ENCODE data around the gene TNS1. TPM values are rescaled to one million over a fixed set of nuclear protein-coding genes. Genes with fewer than 3 reads are reported as not detected.

TNS1 gene
- total RNA-seq, 1 experiment from 2014 or later: 3.0 TPM

GRCh38 chr2:217843324-217843723 lies 159.5 kb downstream of the TNS1 start:
- no peaks in the 10 kb centered on the region for H3K4me1 ChIP-seq
- H3K27me3 ChIP-seq: no peaks in the 10 kb centered on the region
- no peak overlapping the region for H3K4me3 ChIP-seq
- DNase-seq: no peak
- H3K36me3 ChIP-seq: no peaks in the 10 kb centered on the region; the same call in 1 of the 2 replicates
- no peak overlapping the region for H3K27ac ChIP-seq
- peaks cover 11% of the 10 kb centered on the region for H3K9me3 ChIP-seq (replicated peaks)

GRCh38 chr2:217842017-217842416 lies 160.8 kb downstream of the TNS1 start:
- no peak overlapping the region for H3K27ac ChIP-seq
- H3K4me3 ChIP-seq: no peak overlapping the region
- peaks cover 11% of the 10 kb centered on the region for H3K9me3 ChIP-seq (replicated peaks)
- no peaks in the 10 kb centered on the region for H3K4me1 ChIP-seq
- no peaks in the 10 kb centered on the region for H3K27me3 ChIP-seq
- H3K36me3 ChIP-seq: no peaks in the 10 kb centered on the region; the same call in 1 of the 2 replicates
- no peak for DNase-seq

GRCh38 chr2:217840522-217840921 lies 162.3 kb downstream of the TNS1 start:
- Histone ChIP-seq H3K36me3 (no peaks in the 10 kb centered on the region; the same call in 1 of the 2 replicates), H3K4me1 (no peaks in the 10 kb centered on the region), H3K9me3 (replicated peaks) (peaks cover 7% of the 10 kb centered on the region), H3K4me3 (no peak overlapping the region), H3K27me3 (no peaks in the 10 kb centered on the region), H3K27ac (no peak overlapping the region)
- DNase-seq: no peak

GRCh38 chr2:217839750-217840107 lies 163.1 kb downstream of the TNS1 start:
- H3K27me3 ChIP-seq: no peaks in the 10 kb centered on the region
- no peaks in the 10 kb centered on the region for H3K4me1 ChIP-seq
- no peak overlapping the region for H3K27ac ChIP-seq
- H3K9me3 ChIP-seq (replicated peaks): peaks cover 2% of the 10 kb centered on the region
- no peaks in the 10 kb centered on the region for H3K36me3 ChIP-seq
- DNase-seq: no peak
- no peak overlapping the region for H3K4me3 ChIP-seq

- Histone ChIP-seq H3K27ac (no peak overlapping the region), H3K4me1 (no peaks in the 10 kb centered on the region)
These were observed 163.6 kb downstream of the TNS1 start for GRCh38 chr2:217839073-217839749.

GRCh38 chr2:217838409-217838831 lies 164.4 kb downstream of the TNS1 start:
- H3K27ac ChIP-seq: no peak overlapping the region
- H3K4me3 ChIP-seq: no peak overlapping the region
- H3K4me1 ChIP-seq: no peaks in the 10 kb centered on the region
- DNase-seq: no peak
- no peaks in the 10 kb centered on the region for H3K27me3 ChIP-seq
- no peaks in the 10 kb centered on the region for H3K9me3 ChIP-seq (replicated peaks)
- no peaks in the 10 kb centered on the region for H3K36me3 ChIP-seq

More at GRCh38 chr2:217839073-217839749, 163.6 kb downstream of the TNS1 start:
- Histone ChIP-seq H3K4me3 (no peak overlapping the region), H3K27me3 (no peaks in the 10 kb centered on the region), H3K36me3 (no peaks in the 10 kb centered on the region), H3K9me3 (replicated peaks) (no peaks in the 10 kb centered on the region)
- no peak for DNase-seq

GRCh38 chr2:217837530-217837929 lies 165.3 kb downstream of the TNS1 start:
- Histone ChIP-seq H3K4me3 (no peak overlapping the region), H3K36me3 (no peaks in the 10 kb centered on the region), H3K4me1 (no peaks in the 10 kb centered on the region)

GRCh38 chr2:217836901-217837491 lies 165.8 kb downstream of the TNS1 start:
- H3K27me3 ChIP-seq: no peaks in the 10 kb centered on the region
- no peak overlapping the region for H3K27ac ChIP-seq
- H3K9me3 ChIP-seq (replicated peaks): no peaks in the 10 kb centered on the region
- DNase-seq: no peak
- H3K36me3 ChIP-seq: no peaks in the 10 kb centered on the region
- no peak overlapping the region for H3K4me3 ChIP-seq
- H3K4me1 ChIP-seq: no peaks in the 10 kb centered on the region

More at GRCh38 chr2:217837530-217837929, 165.3 kb downstream of the TNS1 start:
- H3K27me3 ChIP-seq: no peaks in the 10 kb centered on the region
- H3K27ac ChIP-seq: no peak overlapping the region
- no peaks in the 10 kb centered on the region for H3K9me3 ChIP-seq (replicated peaks)
- no peak for DNase-seq

GRCh38 chr2:217835931-217836891 lies 166.6 kb downstream of the TNS1 start:
- no peak for DNase-seq
- Histone ChIP-seq H3K36me3 (no peaks in the 10 kb centered on the region), H3K4me1 (no peaks in the 10 kb centered on the region), H3K4me3 (no peak overlapping the region), H3K27ac (no peak overlapping the region), H3K9me3 (replicated peaks) (no peaks in the 10 kb centered on the region), H3K27me3 (no peaks in the 10 kb centered on the region)

- Histone ChIP-seq H3K36me3 (no peaks in the 10 kb centered on the region), H3K4me1 (no peaks in the 10 kb centered on the region), H3K9me3 (replicated peaks) (no peaks in the 10 kb centered on the region), H3K4me3 (no peak overlapping the region), H3K27ac (no peak overlapping the region), H3K27me3 (no peaks in the 10 kb centered on the region)
- DNase-seq: no peak
These were observed 167.9 kb downstream of the TNS1 start for GRCh38 chr2:217834744-217835513.

- DNase-seq: no peak
- no peak overlapping the region for H3K4me3 ChIP-seq
- H3K4me1 ChIP-seq: no peaks in the 10 kb centered on the region
- no peaks in the 10 kb centered on the region for H3K36me3 ChIP-seq
- no peaks in the 10 kb centered on the region for H3K27me3 ChIP-seq
- H3K27ac ChIP-seq: no peak overlapping the region
- H3K9me3 ChIP-seq (replicated peaks): no peaks in the 10 kb centered on the region
These were observed 168.7 kb downstream of the TNS1 start for GRCh38 chr2:217834057-217834620.

- H3K27me3 ChIP-seq: no peaks in the 10 kb centered on the region
- no peaks in the 10 kb centered on the region for H3K4me1 ChIP-seq
- no peaks in the 10 kb centered on the region for H3K36me3 ChIP-seq
- no peak for DNase-seq
- H3K27ac ChIP-seq: no peak overlapping the region
- no peaks in the 10 kb centered on the region for H3K9me3 ChIP-seq (replicated peaks)
- H3K4me3 ChIP-seq: no peak overlapping the region
These were observed 169.4 kb downstream of the TNS1 start for GRCh38 chr2:217833439-217833838.

GRCh38 chr2:217832987-217833386 lies 169.8 kb downstream of the TNS1 start:
- no peak for DNase-seq
- H3K4me1 ChIP-seq: no peaks in the 10 kb centered on the region
- no peaks in the 10 kb centered on the region for H3K36me3 ChIP-seq
- no peak overlapping the region for H3K27ac ChIP-seq
- H3K4me3 ChIP-seq: no peak overlapping the region
- H3K9me3 ChIP-seq (replicated peaks): no peaks in the 10 kb centered on the region
- no peaks in the 10 kb centered on the region for H3K27me3 ChIP-seq

GRCh38 chr2:217832115-217832514 lies 170.7 kb downstream of the TNS1 start:
- no peak for DNase-seq
- no peaks in the 10 kb centered on the region for H3K27me3 ChIP-seq
- peaks cover 5% of the 10 kb centered on the region; the same call in 1 of the 2 replicates for H3K4me1 ChIP-seq
- H3K27ac ChIP-seq: no peak overlapping the region
- H3K36me3 ChIP-seq: no peaks in the 10 kb centered on the region
- H3K4me3 ChIP-seq: no peak overlapping the region
- no peaks in the 10 kb centered on the region for H3K9me3 ChIP-seq (replicated peaks)
